GM21390 (cell line): ENCODE results near the gene RPTOR.
"Not testable (repeated sequence)": the region's sequence is repeated elsewhere in the genome, so short reads cannot be mapped to it uniquely, and the experiment has no call there.

Experiments used
- ATAC-seq: cut with Tn5 transposase; IDR thresholded peaks from one replicate; pipeline ENCODE4 v1.9.1; 2021; ENCODE audit not compliant: unreplicated experiment

Gene RPTOR

DNA sequence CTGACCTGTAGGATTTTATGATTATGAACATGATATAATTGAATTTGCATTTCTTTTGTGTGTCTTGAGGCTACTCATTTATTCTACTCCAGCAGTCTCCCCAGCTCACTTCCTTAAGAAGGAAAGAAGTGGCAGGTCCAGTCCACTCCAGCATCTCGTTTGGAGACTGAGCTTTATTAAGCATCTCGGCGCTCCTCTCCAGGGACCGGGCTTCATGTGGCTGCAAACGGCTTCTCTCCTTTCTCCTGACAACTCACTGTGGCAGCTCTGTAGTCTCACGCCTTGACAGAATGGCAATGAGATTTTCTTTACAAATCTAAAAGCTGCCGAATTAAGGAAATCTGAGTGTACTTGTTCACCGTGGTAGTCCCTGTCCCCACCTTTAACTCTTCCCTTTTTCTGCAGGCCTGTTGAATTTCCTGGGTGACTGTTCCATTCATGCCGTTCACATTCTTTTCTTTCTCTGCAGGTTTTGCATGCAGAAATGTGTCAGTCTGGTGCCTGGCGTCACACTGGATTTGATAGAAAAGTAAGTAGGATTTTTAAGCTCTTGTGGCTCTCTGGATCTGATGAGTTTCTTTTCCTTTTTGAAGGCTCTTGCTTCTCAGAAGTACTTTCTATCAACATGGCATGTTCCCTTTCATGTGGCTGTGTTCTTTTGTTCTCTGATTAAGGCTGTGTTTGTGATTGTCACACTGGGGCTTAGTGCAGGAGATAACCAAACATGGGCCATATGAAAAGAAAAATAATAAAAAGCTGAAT is 246.5 kb downstream of the RPTOR start:
- no peak for ATAC-seq

DNA sequence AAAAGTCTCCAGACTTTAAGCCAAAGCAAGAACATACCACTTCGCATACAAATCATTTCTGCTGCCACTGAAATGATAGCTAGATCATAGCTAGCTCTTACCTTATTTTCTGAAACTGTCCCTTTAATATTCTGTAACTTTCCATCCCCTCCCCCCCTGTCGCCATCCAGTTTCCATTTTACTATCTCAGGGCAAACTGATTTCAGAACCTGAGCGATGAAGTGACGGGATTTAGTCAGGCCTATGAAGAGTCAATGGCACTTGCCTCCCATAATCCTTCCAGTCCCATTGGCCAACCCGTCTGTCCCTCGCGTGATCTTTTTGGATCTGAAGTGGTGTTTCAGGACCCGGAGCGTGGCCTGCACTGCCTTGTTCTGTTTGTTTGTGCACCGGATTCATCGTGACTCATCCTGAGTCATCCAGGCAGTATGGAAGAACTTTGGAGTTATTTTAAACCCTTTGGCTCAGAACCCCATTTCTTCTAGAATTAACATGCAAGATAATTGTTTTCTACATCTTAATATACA is 247.2 kb downstream of the RPTOR start:
- no peak for ATAC-seq

DNA sequence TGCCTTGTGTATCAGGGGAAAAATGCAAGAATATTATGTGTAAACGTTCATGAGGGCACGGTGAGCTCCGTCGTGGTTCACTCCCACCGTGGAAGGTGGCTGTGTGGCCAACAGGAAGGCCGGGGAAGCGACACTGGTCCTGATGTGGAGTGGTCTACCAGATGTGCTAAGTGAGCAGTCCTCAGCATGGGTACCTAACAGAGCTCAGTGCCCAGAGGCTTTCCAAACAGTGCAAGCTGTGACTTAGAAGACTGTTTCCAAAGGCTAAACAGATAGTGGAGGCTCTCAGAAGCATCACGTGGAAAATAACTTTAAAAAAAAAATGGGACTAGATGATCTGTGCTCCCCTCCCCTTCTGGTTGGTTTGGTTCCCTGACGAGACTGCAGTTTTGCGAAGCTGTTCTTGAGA is 247.7 kb downstream of the RPTOR start:
- no peak for ATAC-seq

DNA sequence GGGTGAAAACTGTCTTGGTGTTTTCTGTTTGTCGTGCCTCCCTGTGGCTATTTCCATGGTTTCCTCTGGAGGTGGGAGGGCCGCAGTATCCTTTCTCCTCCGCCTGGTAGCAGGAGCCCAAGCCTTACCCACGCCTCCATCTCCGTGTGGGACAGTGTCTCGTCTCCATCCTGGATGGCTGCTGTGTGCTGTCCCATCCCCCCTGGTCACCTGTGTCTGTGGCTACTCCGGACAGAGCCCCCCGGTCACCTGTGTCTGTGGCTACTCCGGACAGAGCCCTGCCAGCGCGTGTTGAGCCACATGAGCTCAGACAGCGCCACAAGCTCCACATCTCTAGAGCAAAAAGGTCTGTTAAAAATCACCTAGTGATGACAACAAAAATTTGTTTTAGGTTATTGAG is 248.8 kb downstream of the RPTOR start:
- no peak for ATAC-seq

DNA sequence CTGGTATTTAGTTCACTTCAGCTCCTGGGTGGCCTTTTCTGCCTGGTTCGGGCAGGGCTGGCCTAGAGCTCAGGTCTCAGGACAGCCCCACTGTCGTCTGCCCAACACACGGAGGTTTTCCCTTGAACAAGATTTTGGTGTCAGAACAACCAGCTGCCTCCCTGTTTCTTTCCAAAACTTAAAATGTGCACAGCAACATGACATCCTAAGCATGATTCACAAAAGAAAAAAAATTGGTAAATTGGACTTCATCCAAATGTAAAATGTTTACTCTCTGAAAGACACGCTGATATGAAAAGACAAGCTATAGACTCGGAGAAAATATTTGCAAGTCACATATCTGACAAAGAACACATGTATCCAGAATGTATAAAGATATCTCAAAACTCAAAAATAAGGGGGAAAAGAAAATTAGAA is 249.2 kb downstream of the RPTOR start:
- ATAC-seq, result no peak

DNA sequence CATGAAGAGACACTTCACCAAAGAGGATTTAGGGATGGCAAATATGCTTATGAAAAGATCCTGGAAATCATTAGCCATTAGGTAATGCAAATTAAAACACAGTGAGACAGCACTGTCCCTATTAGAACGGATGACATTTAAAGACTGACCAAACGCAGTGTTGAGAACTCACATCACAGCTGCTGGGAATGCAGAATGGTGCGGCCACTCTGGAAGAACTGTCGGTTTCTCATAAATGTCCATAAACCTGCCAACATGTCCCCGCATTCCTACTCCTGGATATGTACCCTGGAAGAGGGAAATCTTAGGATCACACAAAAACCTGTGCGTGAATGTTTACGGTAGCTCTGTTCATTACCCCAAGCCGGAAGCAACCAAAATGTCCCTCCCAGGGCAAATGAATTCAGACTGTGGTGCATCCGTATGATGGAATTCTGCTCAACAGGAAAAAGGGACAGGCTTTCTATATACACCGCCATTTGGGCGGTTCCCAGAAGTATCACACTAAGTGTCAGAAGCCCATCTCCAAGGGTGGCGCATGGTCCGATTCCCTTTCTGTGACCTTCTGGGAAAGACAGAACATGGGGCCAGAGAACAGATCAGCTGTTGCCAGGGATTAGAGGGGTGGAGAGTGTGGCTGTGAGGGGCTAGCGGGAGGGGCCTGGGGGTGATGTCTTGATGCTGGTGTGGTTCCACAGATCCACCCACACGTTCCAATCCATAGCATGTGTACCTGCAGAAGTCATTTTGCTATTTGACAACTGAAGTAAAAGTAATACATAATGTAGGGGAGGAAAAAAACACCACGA is 249.8 kb downstream of the RPTOR start:
- no peak for ATAC-seq

DNA sequence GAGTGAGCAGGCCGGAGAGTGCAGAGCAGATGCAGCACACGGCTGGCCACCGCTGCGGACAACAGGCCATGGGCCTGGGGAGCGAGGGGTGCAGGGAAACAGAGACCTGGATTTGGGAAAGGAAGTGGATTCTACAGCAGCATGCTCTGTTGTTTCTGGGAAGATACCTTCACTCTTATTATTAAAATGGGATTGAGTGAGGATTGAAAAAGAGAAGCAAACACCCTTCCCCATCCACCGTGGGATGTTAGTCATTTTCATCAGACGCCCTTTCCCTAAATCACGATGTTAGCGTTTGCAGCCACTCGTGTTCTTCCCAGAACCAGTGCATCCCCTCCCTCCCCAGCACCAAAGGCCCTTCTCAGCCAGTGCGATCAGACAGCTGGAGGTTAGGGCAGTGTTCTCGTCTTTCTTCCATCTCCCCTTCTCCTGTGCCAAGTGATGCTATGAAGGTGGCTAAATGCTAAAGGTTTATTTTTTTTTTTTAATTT is 250.5 kb downstream of the RPTOR start:
- no peak for ATAC-seq

DNA sequence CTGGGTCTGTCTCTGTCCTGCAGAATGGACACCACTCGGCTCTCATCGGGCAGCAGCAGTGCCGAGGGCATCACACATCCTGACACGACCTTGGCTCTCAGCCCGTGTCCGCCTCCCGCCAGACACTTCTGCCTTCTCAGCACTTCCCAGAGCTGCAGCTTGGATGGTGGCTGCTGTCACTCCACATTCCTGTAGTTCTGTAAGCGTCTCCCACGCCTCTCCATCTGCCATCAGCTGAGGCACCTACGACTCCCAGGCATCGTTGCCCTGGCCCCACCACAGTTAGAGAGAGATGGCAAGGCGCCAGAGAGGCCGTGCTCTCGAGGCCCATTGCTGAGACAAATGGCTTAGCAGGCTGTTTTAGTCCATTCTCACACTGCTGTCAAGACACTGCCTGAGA is 251.1 kb downstream of the RPTOR start:
- no peak for ATAC-seq

DNA sequence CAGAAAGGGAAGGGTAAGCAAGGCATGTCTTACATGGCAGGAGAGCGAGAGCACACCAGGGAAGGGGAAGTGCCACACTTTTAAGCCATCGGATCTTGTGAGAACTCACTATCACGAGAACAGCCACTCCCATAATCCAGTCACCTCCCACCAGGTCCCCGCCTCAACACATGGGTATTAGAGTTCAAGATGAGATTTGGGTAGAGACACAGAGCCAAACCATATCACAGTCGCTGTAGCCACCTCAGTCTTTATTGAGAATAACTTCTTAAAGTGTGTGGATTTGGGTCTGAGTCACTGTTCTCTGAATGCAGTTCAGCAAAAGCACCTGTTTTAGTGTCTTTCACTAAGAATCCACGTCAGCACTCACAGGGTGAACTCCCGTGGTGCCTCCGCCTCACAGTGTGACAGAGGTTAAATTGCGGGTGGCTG is 251.8 kb downstream of the RPTOR start:
- ATAC-seq, result no peak

DNA sequence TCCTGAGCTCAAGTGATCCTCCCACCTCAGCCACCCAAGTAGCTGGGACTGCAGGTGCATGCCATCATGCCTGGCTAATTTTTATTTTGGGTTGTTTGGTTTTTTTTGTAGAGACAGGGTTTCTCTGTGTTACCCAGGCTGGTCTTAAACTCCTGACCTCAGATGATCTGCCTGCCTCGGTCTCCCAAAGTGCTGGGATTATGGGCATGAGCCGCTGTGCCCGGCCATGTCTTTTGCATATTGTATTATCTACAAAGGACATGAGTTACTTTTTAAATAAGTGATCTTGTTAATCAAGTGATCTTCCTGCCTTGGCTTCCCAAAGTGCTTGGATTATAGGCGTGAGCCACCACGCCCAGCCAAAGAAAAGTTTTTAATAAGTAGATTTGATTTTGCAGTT is 252.6 kb downstream of the RPTOR start:
- not testable (repeated sequence) for ATAC-seq

DNA sequence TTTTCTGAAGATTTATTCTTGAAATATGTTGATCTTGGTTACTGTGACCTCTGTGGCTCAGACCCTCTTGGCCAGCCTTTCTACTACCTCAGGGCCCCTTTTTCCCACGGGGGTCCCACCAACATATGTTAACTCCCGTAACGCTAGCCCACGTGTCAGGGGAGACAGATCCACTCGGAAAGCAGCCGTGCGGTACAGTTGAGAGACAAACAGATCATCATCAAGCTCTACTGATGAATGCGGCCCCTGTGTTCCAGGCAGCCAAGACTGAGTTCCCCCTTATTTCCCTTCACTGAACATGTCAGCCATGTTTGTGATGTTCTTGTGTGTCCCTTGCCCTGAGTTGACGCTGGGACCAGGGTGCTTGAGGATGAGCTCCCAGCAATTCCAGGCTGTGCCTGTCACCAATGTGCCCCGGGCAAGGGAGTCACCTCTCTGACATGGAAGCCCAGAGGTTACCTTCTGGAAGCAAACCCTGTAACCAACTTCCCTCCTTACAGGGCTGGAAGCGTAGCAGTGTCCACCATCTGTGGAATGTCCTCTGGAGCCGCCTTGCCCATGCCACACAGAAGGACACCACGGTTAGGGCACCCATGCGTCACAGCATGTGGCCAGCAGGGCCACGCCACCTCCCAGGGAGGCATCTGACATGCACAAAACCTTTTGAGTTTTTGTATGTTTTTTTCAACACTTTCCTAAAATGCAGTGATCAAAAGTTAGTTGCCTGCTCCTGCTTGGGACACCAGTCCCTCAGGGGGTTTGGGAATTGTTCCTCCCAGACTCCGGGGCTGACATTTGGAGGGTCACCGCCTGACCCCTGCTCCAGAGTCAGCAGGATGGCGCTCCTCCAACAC is 253.3 kb downstream of the RPTOR start:
- ATAC-seq, result no peak

DNA sequence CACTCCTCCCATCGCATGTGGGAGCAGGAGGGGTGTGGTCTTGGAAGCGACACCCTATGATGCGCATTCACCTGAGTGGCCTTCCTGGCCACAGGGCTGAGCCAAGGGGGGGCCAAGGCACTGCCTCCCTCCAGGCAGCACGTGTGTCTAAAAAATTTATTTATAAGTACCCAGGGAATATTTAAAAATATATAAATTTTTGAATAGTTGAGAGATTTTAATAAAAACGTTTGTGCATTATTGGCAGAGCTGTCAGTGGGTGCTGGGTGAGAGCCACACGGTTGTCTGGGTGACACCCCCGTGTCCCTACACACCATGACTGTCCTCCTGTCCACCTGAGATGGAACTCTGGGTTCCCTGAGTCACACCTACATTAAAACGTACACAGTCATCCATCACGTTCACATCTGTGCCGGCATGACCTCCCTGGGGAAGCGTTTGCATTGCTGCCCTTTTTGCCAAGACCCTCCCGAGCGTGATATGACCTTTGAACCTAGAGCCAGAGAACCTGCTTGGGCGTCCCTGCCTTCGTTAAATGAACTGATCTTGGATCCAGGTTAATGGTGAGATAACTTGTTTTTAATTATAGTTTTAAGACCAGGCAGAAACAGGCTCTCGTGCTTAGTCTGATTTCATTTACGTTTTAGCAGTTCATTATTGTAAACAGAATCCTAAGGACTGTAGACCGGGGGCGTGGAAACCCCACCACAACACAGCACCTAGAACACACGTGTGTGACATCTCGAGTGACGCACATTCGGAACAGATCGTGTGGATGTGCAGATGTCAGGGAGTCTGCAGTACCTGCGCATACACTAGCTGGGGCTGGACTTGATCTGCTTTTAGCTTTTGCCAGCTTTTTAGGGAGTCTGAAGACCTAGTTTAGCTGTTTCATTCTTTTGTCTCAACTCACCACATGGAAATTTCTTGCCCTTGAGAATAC is 254.2 kb downstream of the RPTOR start:
- no peak for ATAC-seq

DNA sequence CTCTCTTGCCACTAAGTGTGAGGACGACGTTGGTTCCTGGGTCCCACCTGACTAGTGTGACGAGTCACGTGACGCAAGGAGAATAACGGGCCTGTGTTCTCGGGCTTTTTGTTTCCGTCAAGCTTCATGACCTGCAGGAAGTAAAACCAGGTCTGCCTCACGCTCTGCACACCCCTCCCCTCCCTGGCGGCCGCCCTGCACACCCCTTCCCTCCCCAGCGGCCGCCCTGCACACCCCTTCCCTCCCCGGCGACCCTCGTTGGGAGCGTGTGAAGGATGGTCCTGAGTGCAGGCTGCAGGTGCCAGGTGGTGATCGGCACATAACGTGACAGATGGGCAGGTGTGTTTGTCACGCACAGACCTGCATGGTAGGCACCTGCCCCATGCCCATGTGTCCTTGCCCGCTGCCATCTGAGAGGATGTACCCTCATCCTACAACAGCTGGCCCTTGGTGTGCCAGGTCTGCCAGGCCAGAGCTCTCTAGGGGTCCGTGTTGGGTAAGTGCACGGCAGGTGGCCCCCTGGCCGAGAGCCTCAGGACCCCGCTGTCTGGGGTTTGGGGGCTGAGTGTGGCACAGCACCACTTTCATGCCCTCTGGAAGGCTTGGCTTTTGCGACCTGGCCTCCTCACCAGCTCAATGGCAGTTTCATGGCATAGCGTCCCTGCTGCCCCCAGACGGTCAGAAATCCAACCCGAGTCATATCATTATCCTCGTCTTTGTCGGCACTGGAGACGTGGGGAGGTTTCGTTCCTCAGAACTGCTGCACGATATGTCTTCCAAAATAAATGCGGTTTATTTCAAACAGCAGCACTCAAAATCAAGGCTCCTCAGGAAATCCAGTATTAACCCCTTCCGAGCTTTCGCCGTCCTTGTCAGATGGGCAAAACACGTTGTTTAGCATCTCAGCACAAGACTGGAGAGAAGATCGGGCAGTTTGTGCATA is 255.2 kb downstream of the RPTOR start:
- ATAC-seq, result no peak

DNA sequence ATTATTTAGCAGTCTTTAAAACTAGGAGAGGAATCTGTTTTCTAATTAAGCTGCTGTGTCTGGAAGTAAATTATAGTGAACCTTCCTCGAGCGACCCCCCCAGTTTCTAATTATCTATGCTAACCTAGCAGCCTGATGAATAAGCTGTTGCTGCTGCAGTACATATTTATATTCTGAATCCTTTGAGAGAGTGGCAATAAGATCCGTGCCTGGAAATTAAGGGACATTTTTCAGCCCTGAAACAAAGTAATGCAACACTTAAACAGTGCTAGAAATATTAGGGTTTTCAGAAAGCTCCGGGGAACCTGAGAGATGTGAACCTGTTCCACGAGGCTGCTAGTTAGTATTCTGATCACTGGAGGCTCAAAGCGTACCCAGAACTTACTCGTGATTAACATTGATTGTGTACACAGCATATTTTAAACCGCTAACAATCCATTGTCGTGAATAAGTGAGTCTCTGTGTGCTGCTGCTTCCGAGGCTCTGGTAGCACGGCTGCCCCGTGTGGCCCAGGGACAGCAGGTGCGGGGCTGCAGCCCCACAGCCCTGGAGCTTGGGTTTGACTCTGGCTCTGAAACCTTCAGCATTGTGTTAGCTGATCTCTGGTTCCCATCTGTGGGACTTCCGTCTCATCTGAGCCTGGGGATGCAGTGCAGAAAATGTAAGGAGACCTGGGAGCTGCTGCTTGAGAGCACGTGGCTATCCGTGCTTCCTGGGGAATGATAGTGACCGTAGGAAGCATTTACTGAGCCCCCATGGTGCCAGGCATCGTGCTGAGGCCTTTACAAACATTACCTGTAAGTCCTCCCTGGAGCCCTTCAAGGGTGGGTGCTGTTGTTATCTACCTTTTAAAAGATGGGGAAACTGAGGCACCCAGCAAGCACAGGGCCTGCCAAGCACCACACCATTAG is 256.1 kb downstream of the RPTOR start:
- ATAC-seq, result no peak

DNA sequence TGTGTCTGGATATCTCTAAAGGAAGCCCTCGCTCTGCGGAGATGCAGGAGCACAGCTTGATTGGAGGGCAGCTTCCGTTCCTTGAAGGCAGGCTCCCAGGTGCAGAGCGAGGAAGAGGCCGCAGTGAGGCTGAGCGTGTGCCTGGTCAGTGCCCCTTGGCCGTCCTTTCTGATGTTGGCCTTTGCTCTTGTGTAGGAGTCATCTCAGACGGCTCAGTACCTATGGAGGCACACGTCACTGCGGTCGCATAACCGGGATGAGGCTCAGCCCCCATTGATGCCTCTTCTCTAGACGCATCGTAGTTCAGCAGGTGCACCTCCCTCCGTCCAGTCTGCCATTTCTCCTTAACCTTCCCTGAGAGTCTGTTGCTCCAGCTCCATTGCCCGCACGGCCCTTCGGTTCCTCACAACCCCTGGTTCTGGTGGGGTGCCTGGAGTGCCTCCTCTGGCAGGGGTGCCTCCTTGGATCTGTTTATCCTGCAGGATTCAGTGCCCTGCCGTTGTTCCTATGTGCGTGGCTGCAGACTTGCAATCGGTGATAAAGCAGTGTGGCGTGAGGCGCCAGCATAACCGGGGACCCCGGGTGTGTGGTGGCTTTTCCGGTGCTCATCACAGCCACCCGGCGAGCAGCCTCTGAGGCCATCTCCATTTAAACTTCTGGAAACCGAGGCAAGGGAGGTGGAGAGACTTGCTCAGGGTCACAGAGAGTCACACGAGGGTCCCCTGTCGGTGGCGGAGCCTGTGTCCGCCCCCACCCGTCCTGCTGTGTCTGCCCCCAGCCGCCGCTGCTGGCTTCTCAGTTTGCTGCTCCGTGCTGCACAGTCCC is 258.2 kb downstream of the RPTOR start:
- ATAC-seq, result no peak

DNA sequence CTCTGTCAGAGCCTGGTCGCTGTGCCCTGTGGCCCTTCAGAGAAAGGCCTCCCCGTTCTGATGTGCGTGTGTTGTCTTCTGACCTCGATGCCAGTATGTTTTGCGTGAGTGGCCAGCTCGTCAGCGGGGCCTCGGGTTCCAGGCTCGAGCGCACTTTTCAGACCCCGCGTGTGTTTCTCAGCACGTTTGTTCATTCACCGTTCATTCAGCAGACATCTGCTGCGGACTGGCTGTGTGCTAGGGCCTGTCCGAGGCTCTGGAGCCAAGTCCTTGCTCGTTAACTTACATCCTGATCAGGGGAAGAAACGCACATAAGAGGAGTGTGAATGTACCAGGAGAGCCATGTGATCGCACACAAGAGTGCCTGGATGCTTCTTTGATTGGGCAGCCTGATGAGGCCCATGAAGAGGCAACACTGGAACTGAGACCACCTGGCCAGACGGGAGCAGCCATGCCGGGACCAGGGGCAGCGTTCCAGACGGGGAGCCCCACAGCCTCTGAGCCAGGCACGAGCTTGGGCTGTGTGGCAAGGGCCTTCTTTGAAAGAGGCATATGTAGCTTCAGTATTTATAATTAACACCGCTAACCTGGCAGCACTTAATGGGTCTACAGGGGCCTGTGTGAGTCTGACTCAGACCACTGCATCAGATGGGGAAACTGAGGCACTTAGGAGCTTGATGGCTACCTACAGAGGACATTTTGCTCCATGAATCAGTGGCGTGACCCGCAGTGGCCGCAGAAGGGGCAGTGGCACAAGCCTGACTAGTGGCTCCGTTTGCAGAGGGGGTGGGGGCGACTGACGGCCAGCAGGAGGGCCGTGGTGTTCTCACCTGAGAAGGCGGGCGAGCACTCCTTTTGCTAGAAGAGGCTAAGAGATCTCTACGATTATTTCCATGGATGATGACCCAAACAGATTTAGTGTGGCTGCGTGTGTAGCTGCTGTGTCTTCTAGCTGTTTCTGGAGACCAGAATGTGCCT is 259.1 kb downstream of the RPTOR start:
- ATAC-seq, result no peak
